Endodermal cell (in vitro differentiated cells): ENCODE data around the gene DEK. TPM values are rescaled to one million over a fixed set of nuclear protein-coding genes. Genes with fewer than 3 reads are reported as not detected.
"Not testable (repeated sequence)": the region's sequence is repeated elsewhere in the genome, so short reads cannot be mapped to it uniquely, and the experiment has no call there.

Experiments used
- DNase-seq: peaks from one replicate; pipeline ENCODE4 v3.0.0-alpha.2; 2017
- H3K27ac ChIP-seq: 2 replicates; pipeline ENCODE4 v1.5.1; 2013; ENCODE audit warnings: mild to moderate bottlenecking, low read depth, low read length, moderate library complexity
- H3K27me3 ChIP-seq: 2 replicates; pipeline ENCODE4 v1.6.1; 2013; ENCODE audit warnings: mild to moderate bottlenecking, low read length, moderate library complexity; ENCODE audit not compliant: insufficient read depth, control insufficient read depth, poor library complexity, severe bottlenecking
- H3K36me3 ChIP-seq: 2 replicates; pipeline ENCODE4 v1.7.0; 2013; ENCODE audit warnings: mild to moderate bottlenecking, low read length, moderate library complexity; ENCODE audit not compliant: control insufficient read depth, insufficient read depth
- H3K4me1 ChIP-seq: one replicate; pipeline ENCODE4 v1.7.0; 2013; ENCODE audit warnings: low read length; ENCODE audit not compliant: control insufficient read depth, insufficient read depth
- H3K4me3 ChIP-seq: 2 replicates; pipeline ENCODE4 v1.5.1; 2013; ENCODE audit warnings: mild to moderate bottlenecking, low read length, moderate library complexity
- H3K9ac ChIP-seq: 2 replicates; pipeline ENCODE4 v1.6.1; 2013; ENCODE audit warnings: mild to moderate bottlenecking, low read length, moderate library complexity; ENCODE audit not compliant: poor library complexity, severe bottlenecking; ENCODE audit errors: extremely low read depth
- H3K9me3 ChIP-seq: 2 replicates; pipeline ENCODE4 v1.6.1; 2013; ENCODE audit warnings: mild to moderate bottlenecking, low read length, moderate library complexity; ENCODE audit not compliant: control insufficient read depth
- H3K27ac Mint-ChIP-seq: 2 replicates; pipeline ENCODE4 v1.8.0; 2020; ENCODE audit warnings: mixed read lengths
- H3K27me3 Mint-ChIP-seq: 2 replicates; pipeline ENCODE4 v1.8.0; 2021; ENCODE audit warnings: mild to moderate bottlenecking, mixed read lengths; ENCODE audit not compliant: insufficient read depth
- H3K36me3 Mint-ChIP-seq: 2 replicates; pipeline ENCODE4 v1.8.0; 2020; ENCODE audit warnings: low read depth, mixed read lengths
- H3K4me1 Mint-ChIP-seq: 2 replicates; pipeline ENCODE4 v1.8.0; 2020; ENCODE audit warnings: mixed read lengths
- H3K4me3 Mint-ChIP-seq: 2 replicates; pipeline ENCODE4 v1.8.0; 2020; ENCODE audit warnings: mild to moderate bottlenecking, moderate library complexity, mixed read lengths
- H3K9me3 Mint-ChIP-seq: 2 replicates; pipeline ENCODE4 v1.8.0; 2020; ENCODE audit warnings: mild to moderate bottlenecking, mixed read lengths
- CTCF ChIP-seq: fragments of 200-600 bp; sonication (generic); conservative IDR thresholded peaks from 2 replicates; pipeline ENCODE4 v1.5.0; 2021; ENCODE audit warnings: antibody characterized with exemption, mild to moderate bottlenecking
- WGBS, 2 experiments: methylation state at CpG; one replicate each; pipeline versions ENCODE4 v1.1.5 to v1.1.7; 2013; ENCODE audit warnings: missing lambda C conversion rate in 2 of 2, mixed read lengths in 1 of 2; ENCODE audit not compliant: insufficient coverage in 1 of 2, insufficient read length in 1 of 2; 5-methylcytosine and 5-hydroxymethylcytosine counted together
- total RNA-seq, 2 donors: library from RNA; stranded (reverse); fragmentation: NEBNext Ultra II Directional in 1 of 2; extraction: Animal tissue kit (Norgen Biotek cat#: 25700) in 1 of 2; gene quantifications; 2 replicates in 1 of 2; 3 replicates in 1 of 2; pipeline ENCODE4 v1.2.1, GENCODE V29; 2021

Gene DEK
- total RNA-seq, 2 donors from 2014 or later, result 139 to 171 TPM

DNA sequence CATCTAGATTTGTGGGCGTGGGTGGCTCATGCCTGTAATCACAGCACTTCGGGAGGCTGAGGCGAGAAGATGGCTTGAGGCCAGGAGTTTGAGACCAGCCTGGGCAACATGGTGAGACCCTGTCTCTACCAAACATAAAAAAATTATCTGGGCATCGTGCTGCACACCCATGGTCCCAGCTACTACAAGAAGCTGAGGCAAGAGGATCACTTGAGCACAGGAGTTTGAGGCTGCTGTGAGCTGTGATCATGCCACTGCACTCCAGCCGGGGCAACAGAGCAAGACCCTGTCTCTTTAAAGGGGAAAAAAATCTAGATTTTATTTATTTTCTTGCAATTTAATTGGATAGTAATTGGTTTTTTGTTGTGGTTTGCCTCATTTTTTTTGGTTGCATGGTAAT lies 53.6 kb downstream of the DEK start:
- no peaks in the 10 kb centered on the region for H3K4me1 ChIP-seq
- Mint-ChIP-seq H3K27me3 (no peaks in the 10 kb centered on the region), H3K4me1 (peaks cover 2% of the 10 kb centered on the region), H3K4me3 (no peak overlapping the region), H3K27ac (no peak overlapping the region), H3K9me3 (no peaks in the 10 kb centered on the region), H3K36me3 (peaks cover 56% of the 10 kb centered on the region)
- H3K9me3 ChIP-seq, result no peaks in the 10 kb centered on the region
- no peak for TF ChIP-seq CTCF
- 94 to 99% methylated on average over 4 to 5 of the region's 5 CpGs for WGBS, 2 experiments
- no peak overlapping the region for H3K27ac ChIP-seq
- no peak overlapping the region for H3K9ac ChIP-seq
- H3K4me3 ChIP-seq, result no peak overlapping the region
- no peaks in the 10 kb centered on the region for H3K27me3 ChIP-seq
- DNase-seq, result no peak
- peaks cover 8% of the 10 kb centered on the region for H3K36me3 ChIP-seq

DNA sequence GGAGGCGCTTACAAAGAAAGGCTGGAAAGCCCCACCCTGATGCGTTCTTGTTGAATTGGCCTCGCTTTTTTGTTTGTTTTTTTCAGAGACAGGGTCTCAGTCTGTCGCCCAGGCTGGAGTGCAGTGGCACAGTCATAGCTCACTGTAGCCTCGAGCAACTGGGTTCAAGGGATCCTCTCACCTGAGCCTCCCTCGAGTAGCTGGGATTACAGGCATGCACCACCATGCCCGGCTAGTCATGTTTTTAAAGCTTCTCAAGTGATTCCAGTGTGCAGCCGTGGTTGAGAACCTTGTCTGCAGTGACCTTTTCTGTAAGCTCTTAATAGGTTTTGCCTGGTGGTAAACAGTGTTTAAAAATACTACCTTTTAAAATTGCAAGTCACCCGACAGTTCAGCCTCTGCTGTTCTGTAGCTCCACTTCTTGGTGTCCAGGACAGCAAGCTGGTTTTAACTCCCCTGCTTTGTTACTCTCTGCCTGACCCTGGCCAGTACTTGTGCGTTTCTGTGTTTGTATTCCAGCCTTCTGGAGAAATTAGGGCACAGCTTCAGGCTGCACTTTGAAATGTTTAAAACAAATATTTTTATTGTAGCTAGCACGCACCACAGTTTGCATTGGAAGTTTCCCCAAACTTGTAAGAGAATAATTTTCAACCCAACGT lies 54.7 kb downstream of the DEK start:
- H3K27ac Mint-ChIP-seq, result no peak overlapping the region

DNA sequence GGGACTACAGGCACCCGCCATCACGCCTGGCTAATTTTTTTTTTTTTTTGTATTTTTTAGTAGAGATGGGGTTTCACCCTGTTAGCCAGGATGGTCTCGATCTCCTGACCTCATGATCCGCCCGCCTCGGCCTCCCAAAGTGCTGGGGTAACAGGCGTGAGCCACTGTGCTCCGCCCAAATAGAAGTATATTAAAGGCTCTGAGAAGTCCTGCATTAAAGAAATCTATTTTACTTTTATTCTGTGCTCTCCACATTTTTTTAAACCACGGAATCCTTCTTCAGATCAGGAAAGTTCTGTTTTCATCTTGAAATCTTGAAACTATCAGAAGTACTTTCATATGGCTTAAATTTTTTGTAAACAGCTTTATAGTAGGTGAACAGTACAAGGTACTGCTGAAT lies 55.6 kb downstream of the DEK start:
- H3K27ac ChIP-seq, H3K4me1 Mint-ChIP-seq, H3K9ac ChIP-seq, H3K4me3 Mint-ChIP-seq, H3K9me3 Mint-ChIP-seq, H3K4me3 ChIP-seq, H3K9me3 ChIP-seq, H3K4me1 ChIP-seq, H3K27me3 ChIP-seq, H3K36me3 ChIP-seq, DNase-seq, H3K27ac Mint-ChIP-seq, H3K27me3 Mint-ChIP-seq: not testable (repeated sequence)
- H3K36me3 Mint-ChIP-seq, result peaks cover 41% of the 10 kb centered on the region
- 91 to 97% methylated on average over 7 of the region's 9 CpGs for WGBS, 2 experiments

More for the DNA sequence above, 54.7 kb downstream of the DEK start:
- Histone ChIP-seq H3K36me3 (peaks cover 8% of the 10 kb centered on the region), H3K4me1 (no peaks in the 10 kb centered on the region), H3K27ac (no peak overlapping the region), H3K9ac (no peak overlapping the region), H3K4me3 (no peak overlapping the region), H3K27me3 (no peaks in the 10 kb centered on the region), H3K9me3 (no peaks in the 10 kb centered on the region)
- WGBS, 2 experiments, result 91 to 94% methylated on average over 11 to 12 of the region's 12 CpGs
- Mint-ChIP-seq H3K4me3 (no peak overlapping the region), H3K27me3 (no peaks in the 10 kb centered on the region), H3K36me3 (peaks cover 47% of the 10 kb centered on the region), H3K4me1 (peaks cover 2% of the 10 kb centered on the region), H3K9me3 (no peaks in the 10 kb centered on the region)
- TF ChIP-seq CTCF, result no peak
- peak; percentile 33 for DNase-seq

- peaks cover 8% of the 10 kb centered on the region for H3K36me3 ChIP-seq
- no peak overlapping the region for H3K4me3 Mint-ChIP-seq
- H3K27ac ChIP-seq, result no peak overlapping the region
- no peaks in the 10 kb centered on the region for H3K27me3 Mint-ChIP-seq
- no peak overlapping the region for H3K4me3 ChIP-seq
- H3K4me1 ChIP-seq, result no peaks in the 10 kb centered on the region
- DNase-seq, result peak; percentile 11
- 74% methylated on average over 2 of the region's 2 CpGs; no CpG with 5 or more reads in 1 of the 2 experiments for WGBS, 2 experiments
- peaks cover 44% of the 10 kb centered on the region for H3K36me3 Mint-ChIP-seq
- no peak for TF ChIP-seq CTCF
- H3K9me3 ChIP-seq, result no peaks in the 10 kb centered on the region
- H3K27me3 ChIP-seq, result no peaks in the 10 kb centered on the region
- H3K9me3 Mint-ChIP-seq, result no peaks in the 10 kb centered on the region
- H3K4me1 Mint-ChIP-seq, result peaks cover 5% of the 10 kb centered on the region
- H3K9ac ChIP-seq, result no peak overlapping the region
- no peak overlapping the region for H3K27ac Mint-ChIP-seq
These were observed 56.4 kb downstream of the DEK start for GRCh38 chr6:18207949-18208348.
